Islet of Langerhans (tissue), 1 donor: ENCODE data around the gene TAS2R41.
"Not testable (repeated sequence)": the region's sequence is repeated elsewhere in the genome, so short reads cannot be mapped to it uniquely, and the experiment has no call there.

Source experiments
- FAIRE-seq: peaks from one replicate; lab custom pipeline; 2011; peaks lifted over from hg19 to GRCh38; lab: Jason Lieb, UNC

The TAS2R41 gene

GRCh38 chr7:143519411-143520131 is 41.9 kb downstream of the TAS2R41 start:
- no peak for FAIRE-seq

GRCh38 chr7:143522309-143522916 is 44.7 kb downstream of the TAS2R41 start:
- not testable (repeated sequence) for FAIRE-seq
